ENCODE measurements around the gene PTX4. TPM values are rescaled to one million over a fixed set of nuclear protein-coding genes. Genes with fewer than 3 reads are reported as not detected.

PTX4 gene
- total RNA-seq, 1 experiment from 2014 or later: 0.22 TPM

GRCh38 chr16:1505073-1505844 lies 16.5 kb upstream of the PTX4 start:
- Histone ChIP-seq H3K9me3 (ENCODE audit: low read length) (no peaks in the 10 kb centered on the region), H3K36me3 (ENCODE audit: low read depth, low read length) (no peaks in the 10 kb centered on the region), H3K4me1 (ENCODE audit: insufficient read depth, low read length) (no peaks in the 10 kb centered on the region), H4K20me1 (ENCODE audit: low read length) (no peaks in the 10 kb centered on the region), H3K79me2 (ENCODE audit: low read length) (no peaks in the 10 kb centered on the region), H3K27me3 (ENCODE audit: low read length) (no peaks in the 10 kb centered on the region), H3K4me2 (ENCODE audit: low read length) (no peak overlapping the region), H3K9me2 (replicated peaks; ENCODE audit: low read length) (no peaks in the 10 kb centered on the region), H3F3A (ENCODE audit: low read length, unreplicated experiment) (no peaks in the 10 kb centered on the region), H3K27ac (ENCODE audit: low read length) (no peak overlapping the region), H2AFZ (ENCODE audit: low read length) (no peak overlapping the region), H3K4me3 (ENCODE audit: low read length) (no peak overlapping the region), H3K9ac (ENCODE audit: low read length) (no peak overlapping the region)
- CTCF ChIA-PET: no interaction called here
- intact Hi-C loops (cut with micrococcal nuclease): no loop called here
- DNase-seq: no peak
- ATAC-seq: no peak
- POLR2A ChIA-PET (ENCODE audit: unreplicated experiment): no interaction called here
- TF ChIP-seq CTCF (conservative IDR thresholded peaks at IDR 0.05; ENCODE audit: low read depth, low read length) (no peak), EZH2 (IDR thresholded peaks at IDR 0.05; ENCODE audit: low read length, unreplicated experiment) (no peak), EZH2phosphoT487 (IDR thresholded peaks at IDR 0.05; ENCODE audit: borderline replicate concordance, low read length) (no peak)
- no TSS peak for BruUV-seq (replicated peaks)

- BruUV-seq (replicated peaks): no TSS peak
- POLR2A ChIA-PET (ENCODE audit: unreplicated experiment): no interaction called here
- no peaks in the 10 kb centered on the region for H3K36me3 ChIP-seq (ENCODE audit: low read depth, low read length)
Measured at GRCh38 chr16:1503110-1503955, 14.6 kb upstream of the PTX4 start.

More at GRCh38 chr16:1503110-1503955, 14.6 kb upstream of the PTX4 start:
- H3K9me3 ChIP-seq (ENCODE audit: low read length): no peaks in the 10 kb centered on the region
- H3K4me3 ChIP-seq (ENCODE audit: low read length): no peak overlapping the region
- no peak overlapping the region for H3K4me2 ChIP-seq (ENCODE audit: low read length)
- H3K79me2 ChIP-seq (ENCODE audit: low read length): no peaks in the 10 kb centered on the region
- H3K9me2 ChIP-seq (replicated peaks; ENCODE audit: low read length): no peaks in the 10 kb centered on the region
- no peaks in the 10 kb centered on the region for H3K27me3 ChIP-seq (ENCODE audit: low read length)
- intact Hi-C loops (cut with micrococcal nuclease): no loop called here
- no peak for TF ChIP-seq CTCF (conservative IDR thresholded peaks at IDR 0.05; ENCODE audit: low read depth, low read length)
- no peak for TF ChIP-seq EZH2 (IDR thresholded peaks at IDR 0.05; ENCODE audit: low read length, unreplicated experiment)
- TF ChIP-seq EZH2phosphoT487 (IDR thresholded peaks at IDR 0.05; ENCODE audit: borderline replicate concordance, low read length): no peak
- H3K9ac ChIP-seq (ENCODE audit: low read length): no peak overlapping the region
- H2AFZ ChIP-seq (ENCODE audit: low read length): no peak overlapping the region
- no peak overlapping the region for H3K27ac ChIP-seq (ENCODE audit: low read length)
- ATAC-seq (no peak), DNase-seq (no peak)
- CTCF ChIA-PET: no interaction called here
- H3F3A ChIP-seq (ENCODE audit: low read length, unreplicated experiment): no peaks in the 10 kb centered on the region
- H3K4me1 ChIP-seq (ENCODE audit: insufficient read depth, low read length): no peaks in the 10 kb centered on the region
- no peaks in the 10 kb centered on the region for H4K20me1 ChIP-seq (ENCODE audit: low read length)

Measured in PC-3 (cell line).